ENCODE measurements around the gene THEM4.
A peak's percentile ranks its signal among the peaks of the same experiment; 100 is the strongest.

The THEM4 gene

DNA sequence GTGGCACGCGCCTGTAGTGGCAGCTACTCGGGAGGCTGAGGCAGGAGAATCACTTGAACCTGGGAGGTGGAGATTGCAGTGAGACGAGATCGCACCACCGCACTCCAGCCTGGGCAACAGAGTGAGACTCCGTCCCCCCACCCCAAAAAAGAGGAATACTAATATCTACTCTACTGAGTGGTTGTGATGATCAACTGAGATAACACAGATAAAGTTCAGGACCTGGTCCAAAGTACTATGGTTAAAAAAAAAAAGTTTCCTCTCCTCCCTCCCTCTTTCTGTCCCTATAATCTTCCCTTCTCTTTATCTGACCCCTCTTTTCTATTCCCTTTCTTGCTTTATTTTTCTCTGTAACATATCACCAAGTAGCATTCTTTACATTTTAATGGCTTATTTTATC is 73.7 kb downstream of the THEM4 start:
- TF ChIP-seq, protein P1, sequence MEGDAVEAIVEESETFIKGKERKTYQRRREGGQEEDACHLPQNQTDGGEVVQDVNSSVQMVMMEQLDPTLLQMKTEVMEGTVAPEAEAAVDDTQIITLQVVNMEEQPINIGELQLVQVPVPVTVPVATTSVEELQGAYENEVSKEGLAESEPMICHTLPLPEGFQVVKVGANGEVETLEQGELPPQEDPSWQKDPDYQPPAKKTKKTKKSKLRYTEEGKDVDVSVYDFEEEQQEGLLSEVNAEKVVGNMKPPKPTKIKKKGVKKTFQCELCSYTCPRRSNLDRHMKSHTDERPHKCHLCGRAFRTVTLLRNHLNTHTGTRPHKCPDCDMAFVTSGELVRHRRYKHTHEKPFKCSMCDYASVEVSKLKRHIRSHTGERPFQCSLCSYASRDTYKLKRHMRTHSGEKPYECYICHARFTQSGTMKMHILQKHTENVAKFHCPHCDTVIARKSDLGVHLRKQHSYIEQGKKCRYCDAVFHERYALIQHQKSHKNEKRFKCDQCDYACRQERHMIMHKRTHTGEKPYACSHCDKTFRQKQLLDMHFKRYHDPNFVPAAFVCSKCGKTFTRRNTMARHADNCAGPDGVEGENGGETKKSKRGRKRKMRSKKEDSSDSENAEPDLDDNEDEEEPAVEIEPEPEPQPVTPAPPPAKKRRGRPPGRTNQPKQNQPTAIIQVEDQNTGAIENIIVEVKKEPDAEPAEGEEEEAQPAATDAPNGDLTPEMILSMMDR (IDR thresholded peaks at IDR 0.05; ENCODE audit: low read length, missing control alignments): no peak
- no peak overlapping the region for H3K4me3 ChIP-seq (replicated peaks; ENCODE audit: low read depth, low read length)
- no peak for DNase-seq (ENCODE audit: low read depth)

DNA sequence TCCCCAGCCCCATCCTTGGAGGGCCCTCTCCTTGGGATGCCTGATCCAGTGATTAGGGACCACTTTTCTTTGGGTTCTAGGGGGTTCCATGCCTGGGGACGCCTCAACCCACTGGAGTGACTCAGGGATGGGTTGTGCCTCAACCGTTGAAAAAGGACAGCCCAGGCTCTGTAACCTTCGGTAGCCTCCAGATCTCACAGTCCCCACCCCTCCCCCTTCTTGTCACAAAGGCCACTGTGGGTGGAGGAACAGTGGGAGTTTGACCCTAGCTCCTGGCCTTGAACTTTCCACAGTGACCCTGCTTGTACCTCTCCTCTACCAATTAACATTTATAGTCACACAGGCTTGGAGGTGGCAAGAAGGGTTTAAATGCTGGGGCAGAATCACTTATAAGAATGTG is 75.1 kb downstream of the THEM4 start:
- TF ChIP-seq, protein P1 (IDR thresholded peaks at IDR 0.05; ENCODE audit: low read length, missing control alignments): no peak
- no peak overlapping the region for H3K4me3 ChIP-seq (replicated peaks; ENCODE audit: low read depth, low read length)
- no peak for DNase-seq (ENCODE audit: low read depth)

DNA sequence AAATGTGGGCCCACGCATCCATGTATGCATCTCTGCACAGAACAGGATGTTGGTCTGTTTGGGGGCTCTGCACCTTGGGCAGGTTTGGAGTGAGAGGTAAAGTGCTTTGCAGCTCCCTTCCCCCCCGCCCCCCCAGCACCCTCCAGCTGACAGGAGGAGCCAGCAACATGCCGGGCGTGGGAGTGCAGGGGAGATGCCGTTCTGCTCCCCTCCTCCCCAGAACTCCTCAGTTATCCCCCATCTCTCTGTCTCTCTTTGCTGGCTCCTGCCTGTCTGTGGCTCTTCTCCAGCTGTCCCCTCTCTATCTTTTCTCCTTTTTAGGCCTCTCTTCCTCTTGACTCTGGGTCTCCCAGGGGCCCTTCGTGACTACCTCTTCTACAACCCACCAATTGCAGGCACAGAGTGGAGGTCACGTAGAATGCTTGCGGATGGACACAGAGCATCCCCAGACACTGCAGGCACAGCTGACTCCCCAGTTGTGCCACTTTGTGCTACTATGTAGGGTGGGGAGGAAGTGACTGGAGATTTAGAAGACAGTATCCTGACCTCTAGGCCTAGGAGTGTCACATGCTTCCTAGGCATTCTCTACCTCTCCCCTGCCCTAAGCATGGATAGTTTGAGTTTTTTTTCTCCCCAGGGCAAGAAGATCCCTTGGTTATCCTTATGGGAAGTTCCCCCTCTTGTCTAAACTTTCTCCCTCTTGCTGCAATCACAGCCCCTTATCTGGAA is 76.0 kb downstream of the THEM4 start:
- TF ChIP-seq, protein P1 (IDR thresholded peaks at IDR 0.05; ENCODE audit: low read length, missing control alignments): no peak
- H3K4me3 ChIP-seq (replicated peaks; ENCODE audit: low read depth, low read length): no peak overlapping the region

DNA sequence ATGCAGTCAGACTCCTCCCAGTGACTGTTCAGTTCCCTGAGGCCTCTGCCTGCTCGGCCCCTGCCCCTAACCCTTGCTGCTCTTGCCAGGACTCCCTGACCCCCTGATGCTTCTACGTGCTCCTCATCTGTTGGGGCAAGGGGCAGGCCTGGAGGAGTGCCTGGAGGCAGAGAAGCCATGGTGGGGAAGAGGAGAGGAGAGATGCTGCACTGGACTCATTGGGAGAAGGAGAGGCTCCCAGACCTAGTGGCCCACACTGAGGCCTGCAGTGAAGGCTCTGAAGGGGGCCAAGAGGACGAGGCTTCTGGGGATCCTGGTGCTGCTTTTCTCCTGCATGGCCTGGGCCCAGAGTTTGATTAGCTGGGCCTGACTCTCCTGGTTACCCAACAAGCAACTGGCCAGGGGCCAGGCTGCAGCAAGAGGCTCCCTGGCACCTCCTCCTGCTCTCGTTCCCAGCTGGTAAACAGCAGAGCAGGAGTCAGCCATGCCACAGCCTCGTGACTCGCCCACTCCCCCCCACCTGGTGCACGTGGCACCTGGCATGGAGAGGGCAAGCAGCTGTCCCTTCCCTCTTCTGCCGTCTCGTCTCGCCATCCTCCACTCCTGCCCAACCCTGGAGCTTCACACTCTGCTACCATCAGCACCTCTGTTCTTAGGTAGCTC is 76.9 kb downstream of the THEM4 start:
- DNase-seq (ENCODE audit: low read depth): peak; percentile 69
- TF ChIP-seq, protein P1 (IDR thresholded peaks at IDR 0.05; ENCODE audit: low read length, missing control alignments): no peak
- H3K4me3 ChIP-seq (replicated peaks; ENCODE audit: low read depth, low read length): no peak overlapping the region

More for the DNA sequence above, 76.0 kb downstream of the THEM4 start:
- DNase-seq (ENCODE audit: low read depth): no peak

DNA sequence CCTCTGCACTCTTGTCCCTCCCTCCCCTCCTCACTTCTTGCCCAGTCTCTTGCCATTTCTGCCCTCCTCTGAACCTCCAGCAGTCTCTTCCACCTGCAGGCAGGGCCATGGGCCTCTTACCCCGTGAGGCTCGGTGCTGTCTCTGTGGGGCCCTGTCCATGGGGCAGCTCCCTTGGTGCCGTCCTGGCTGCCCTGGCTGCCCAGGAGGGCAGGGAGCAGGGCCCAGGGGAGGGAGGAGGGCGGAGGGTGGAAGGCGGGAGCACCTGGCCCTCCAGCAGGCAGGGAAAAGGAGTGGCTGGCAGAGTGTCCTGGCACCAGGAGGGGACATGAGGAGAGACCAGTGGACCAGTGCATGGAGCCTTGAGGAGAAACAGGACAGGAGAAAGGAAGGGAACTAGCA is 77.7 kb downstream of the THEM4 start, which contains the start of gene RORC:
Gene RORC, minus strand, starts transcription at position 198 of the 400 bp plus-strand sequence. Its CDS starts 38 bp downstream, at position 160.
- no peak within 1 kb of the TSS for H3K4me3 ChIP-seq (replicated peaks; ENCODE audit: low read depth, low read length)
- TF ChIP-seq, protein P1 (IDR thresholded peaks at IDR 0.05; ENCODE audit: low read length, missing control alignments): no peak
- no peak for DNase-seq (ENCODE audit: low read depth)

DNA sequence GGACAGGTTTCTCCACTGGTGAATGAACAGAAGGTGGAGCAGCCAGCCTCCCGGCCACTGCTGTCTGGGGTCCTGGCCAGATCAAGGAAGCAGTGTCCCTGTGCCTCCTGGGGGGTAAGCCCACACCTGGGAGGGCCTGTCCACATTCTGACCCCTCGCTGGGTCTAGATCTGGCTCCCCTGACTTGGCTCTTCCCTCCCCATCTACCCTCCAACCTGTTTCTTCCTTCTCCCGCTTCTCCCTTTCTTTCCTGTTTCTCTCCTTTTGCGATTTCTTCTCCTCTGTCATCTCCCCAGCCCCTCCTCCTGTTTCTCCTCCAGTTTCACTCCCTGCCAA is 78.1 kb downstream of the THEM4 start:
- TF ChIP-seq, protein P1 (IDR thresholded peaks at IDR 0.05; ENCODE audit: low read length, missing control alignments): no peak
- no peak overlapping the region for H3K4me3 ChIP-seq (replicated peaks; ENCODE audit: low read depth, low read length)
- DNase-seq (ENCODE audit: low read depth): no peak

Measured in fibroblast of pulmonary artery (primary cell).